GM19463 (cell line): ENCODE measurements around the gene TMEM183A.

ENCODE experiments used
- ATAC-seq: cut with Tn5 transposase; IDR thresholded peaks from one replicate; pipeline ENCODE4 v1.9.1; 2021; ENCODE audit warnings: mild to moderate bottlenecking, moderate library complexity; ENCODE audit not compliant: unreplicated experiment

Gene TMEM183A

DNA sequence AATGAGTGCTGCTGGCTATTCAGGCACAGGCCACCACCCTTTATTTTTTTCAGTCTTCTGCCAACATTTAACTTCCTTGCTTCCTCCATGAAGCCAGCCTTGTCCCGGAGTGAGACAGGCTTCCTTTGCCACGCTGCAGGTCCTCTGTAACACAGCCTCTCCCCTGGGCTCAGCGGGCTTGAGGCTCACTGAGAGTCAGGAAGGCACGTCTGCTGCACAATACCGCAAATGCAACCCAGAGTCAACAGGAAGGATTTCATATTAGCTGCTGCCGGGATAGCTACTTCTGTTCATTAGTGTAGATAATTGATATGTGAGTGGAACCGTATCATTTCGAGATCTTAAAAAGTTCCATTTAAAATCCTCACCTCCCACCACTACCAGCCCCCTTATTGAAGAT is 56.1 kb downstream of the TMEM183A start:
- ATAC-seq: no peak

DNA sequence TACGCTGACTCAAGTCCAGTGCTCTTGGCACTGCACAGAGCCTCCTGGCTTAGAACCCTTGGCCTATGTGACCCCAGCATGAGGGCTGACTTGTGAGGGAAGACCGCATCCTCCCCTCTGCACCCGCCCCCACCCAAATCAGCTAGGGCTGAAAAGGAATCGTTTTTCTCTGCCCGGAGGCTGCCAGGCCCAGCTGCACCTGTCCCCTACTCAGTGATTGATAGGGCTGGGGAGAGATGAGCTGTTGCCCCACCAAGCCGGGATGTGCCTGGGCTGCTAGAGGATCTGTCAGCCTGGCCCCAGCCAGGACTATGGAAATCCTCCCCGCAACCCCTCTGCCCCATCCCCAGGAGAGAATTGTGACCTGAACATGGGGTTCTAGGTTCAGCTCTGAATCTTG is 58.0 kb downstream of the TMEM183A start:
- no peak for ATAC-seq

DNA sequence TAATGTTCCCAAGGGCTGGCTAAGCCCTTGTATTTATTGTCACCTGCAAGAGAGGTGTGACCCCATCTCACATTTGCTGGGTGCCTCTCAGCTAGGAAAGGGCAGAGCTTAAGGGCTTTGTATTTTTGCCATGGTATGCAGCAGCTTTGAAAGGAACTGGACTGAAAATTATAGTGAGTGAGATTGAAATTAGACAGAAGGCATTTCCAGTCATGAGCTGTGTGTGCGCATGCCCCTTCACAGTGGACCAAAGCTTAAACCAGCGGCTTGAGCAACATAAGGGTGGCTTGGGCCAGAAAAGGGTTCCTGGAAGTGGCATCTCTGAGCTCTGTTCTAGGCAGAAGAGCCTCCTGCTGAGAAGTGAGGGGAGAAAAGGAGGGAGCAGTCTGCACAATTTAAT is 58.8 kb downstream of the TMEM183A start:
- ATAC-seq: no peak

DNA sequence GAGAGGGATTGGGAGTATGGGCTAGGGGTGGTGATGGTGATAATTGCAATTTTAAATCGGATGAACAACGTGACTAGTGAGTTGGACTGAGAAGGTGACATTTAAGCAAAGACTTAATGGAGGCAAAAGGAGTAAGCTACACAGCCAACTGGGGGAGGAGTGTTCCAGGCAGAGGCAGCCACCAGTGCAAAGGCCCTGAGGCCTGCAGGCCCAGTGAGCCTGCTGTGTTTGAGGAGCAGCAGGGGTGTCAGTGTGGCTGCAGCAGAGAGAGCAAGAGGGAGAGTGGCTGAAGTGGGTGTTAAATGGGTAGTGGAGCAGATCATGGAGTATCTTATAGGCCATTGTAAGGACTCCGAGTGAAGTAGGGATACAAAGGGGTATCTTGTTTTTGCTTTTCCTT is 59.8 kb downstream of the TMEM183A start:
- ATAC-seq: no peak

DNA sequence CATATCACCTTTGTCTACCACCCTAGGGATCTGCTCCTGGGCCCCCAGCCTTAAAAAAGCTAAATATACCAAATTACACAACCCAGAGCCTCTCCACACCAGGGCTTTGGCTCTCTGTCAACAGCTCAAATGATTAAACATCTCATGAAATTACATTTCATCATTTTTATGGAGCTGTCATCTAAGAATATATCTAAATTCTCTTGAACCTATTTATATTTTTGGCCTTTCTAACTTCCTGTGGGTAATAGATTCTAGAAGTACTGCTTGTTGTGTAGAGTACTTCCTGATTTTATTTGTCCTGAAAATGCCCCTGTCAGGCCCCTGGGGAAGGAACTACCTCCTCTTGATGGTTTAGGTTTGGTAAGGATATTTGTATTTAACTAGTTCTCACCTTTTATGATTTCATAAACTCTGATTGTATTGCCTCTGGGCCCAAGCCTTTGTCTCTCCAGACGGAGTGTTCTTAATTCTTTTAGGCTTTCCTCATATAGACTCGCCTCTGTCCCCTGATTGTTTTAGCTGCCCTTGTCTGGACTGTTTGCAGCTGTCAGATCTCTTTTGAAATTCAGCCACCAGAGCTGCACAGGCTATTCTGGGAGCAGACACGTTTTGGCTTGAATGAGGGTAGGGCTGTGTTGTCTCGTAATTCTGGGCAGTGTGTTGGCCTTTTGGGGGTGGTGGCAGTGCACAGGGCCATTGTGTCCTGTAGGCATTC is 62.0 kb downstream of the TMEM183A start:
- no peak for ATAC-seq

DNA sequence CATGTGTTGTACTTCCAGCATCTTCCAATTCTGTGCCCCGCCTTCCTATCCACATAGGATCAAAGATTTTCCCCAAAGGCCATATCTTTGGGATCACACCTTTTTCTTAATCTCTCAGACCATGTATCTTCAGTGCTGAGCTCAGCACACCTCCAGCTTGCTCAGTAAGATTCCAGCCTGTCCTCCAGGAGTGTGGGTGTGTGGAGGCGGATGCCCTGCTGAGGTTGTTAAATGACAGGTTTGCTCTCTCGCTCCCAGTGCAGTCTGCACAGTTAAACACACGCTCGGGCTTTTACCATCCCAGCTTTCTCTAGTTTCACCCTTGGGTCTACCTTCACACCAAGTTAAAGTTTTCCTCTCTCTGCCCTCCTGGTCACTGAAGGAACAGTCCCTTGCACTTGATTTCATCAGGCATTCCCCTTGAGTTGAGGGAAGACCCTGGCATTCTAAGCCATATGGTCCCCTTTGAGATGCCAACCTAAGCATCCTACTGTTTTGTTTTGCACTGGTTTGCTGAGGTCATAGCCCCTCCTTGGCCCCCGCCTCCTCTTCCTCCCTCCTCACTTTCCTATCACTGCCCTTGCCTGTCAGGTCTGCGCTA is 64.9 kb downstream of the TMEM183A start:
- no peak for ATAC-seq

DNA sequence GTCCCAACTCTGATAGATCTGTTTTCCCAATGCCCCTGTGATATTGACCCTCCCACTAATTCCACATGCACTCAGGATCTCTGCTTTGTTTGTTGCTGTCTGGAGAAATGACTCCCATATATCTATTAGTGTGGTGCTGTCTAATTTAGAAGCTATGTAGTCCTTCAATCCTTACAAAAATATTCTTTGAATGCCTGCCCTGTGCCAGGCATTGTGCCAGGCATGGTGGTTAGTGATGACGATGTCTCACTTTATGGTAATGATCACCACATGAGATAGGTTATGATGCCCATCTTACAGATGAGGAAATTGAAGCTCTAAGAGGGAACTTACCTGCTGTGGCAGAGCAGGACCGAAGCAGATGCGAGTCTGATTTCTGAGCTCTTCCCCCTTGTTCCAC is 65.7 kb downstream of the TMEM183A start:
- no peak for ATAC-seq

DNA sequence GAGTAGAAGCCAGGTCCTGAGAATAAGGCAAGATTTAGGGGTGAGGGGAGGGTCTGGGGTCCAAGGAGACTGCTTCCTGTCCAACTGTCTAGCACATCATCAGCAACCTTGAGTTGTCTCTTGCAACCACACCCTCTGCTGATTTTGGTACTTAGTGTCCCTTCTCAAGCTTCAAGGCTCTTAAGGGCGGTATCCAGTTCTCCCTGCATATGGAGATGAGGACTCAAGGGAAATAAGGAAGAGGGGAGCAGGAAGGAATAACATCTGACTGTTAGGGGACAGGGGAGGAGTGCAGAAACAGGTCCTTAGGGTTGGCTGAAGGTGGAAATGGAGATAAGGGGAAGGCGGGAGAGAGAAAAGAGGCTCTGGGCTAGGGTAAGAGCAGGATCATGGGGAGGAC is 66.3 kb downstream of the TMEM183A start:
- ATAC-seq: no peak
